ENCODE results near the gene PSMD7. TPM values are rescaled to one million over a fixed set of nuclear protein-coding genes. Genes with fewer than 3 reads are reported as not detected.

The PSMD7 gene
- total RNA-seq (10 to 100 TPM; 90.5 to 97.2 TPM), total RNA-seq (86.2 to 136 reads per million in 2 donors)

GRCh38 chr16:74296432-74297144, at the start of gene PSMD7:
Gene PSMD7, plus strand, starts transcription at chr16:74296814. Its CDS starts 101 bp downstream, at chr16:74296915.
- peaks cover 2% of the 10 kb centered on the region for H3K36me3 Mint-ChIP-seq (ENCODE audit: low read depth)
- ATAC-seq = peak; percentile 94
- H3K27me3 Mint-ChIP-seq = no peaks in the 10 kb centered on the region
- DNase-seq = peak; percentile 80 to 82 (median 81)
- peaks cover 12% of the 10 kb centered on the region for H3K4me1 Mint-ChIP-seq
- H3K4me3 Mint-ChIP-seq = peak within 1 kb of the TSS; percentile 96
- peak within 1 kb of the TSS; percentile 97 for H3K27ac Mint-ChIP-seq
- no peaks in the 10 kb centered on the region for H3K9me3 ChIP-seq (ENCODE audit: control insufficient read depth, low read length, poor library complexity, severe bottlenecking)

GRCh38 chr16:74249254-74249653, 47.4 kb upstream of the PSMD7 start:
- no peak overlapping the region for H3K27ac Mint-ChIP-seq
- H3K4me3 Mint-ChIP-seq = no peak overlapping the region
- H3K9me3 ChIP-seq (ENCODE audit: control insufficient read depth, low read length, poor library complexity, severe bottlenecking) = no peaks in the 10 kb centered on the region
- DNase-seq (no peak), ATAC-seq (no peak)
- peaks cover 5% of the 10 kb centered on the region for H3K36me3 Mint-ChIP-seq (ENCODE audit: low read depth)
- H3K4me1 Mint-ChIP-seq = no peaks in the 10 kb centered on the region
- peaks cover 48% of the 10 kb centered on the region for H3K27me3 Mint-ChIP-seq

GRCh38 chr16:74249846-74250245, 46.8 kb upstream of the PSMD7 start:
- DNase-seq = no peak
- ATAC-seq = no peak
- H3K9me3 ChIP-seq (ENCODE audit: control insufficient read depth, low read length, poor library complexity, severe bottlenecking) = no peaks in the 10 kb centered on the region
- Mint-ChIP-seq H3K27me3 (peaks cover 43% of the 10 kb centered on the region), H3K36me3 (ENCODE audit: low read depth) (peaks cover 5% of the 10 kb centered on the region), H3K27ac (no peak overlapping the region), H3K4me1 (no peaks in the 10 kb centered on the region), H3K4me3 (no peak overlapping the region)

GRCh38 chr16:74252329-74252728, 44.3 kb upstream of the PSMD7 start:
- H3K27ac Mint-ChIP-seq = no peak overlapping the region
- no peak for ATAC-seq
- no peaks in the 10 kb centered on the region for H3K4me1 Mint-ChIP-seq
- no peak for DNase-seq
- H3K36me3 Mint-ChIP-seq (ENCODE audit: low read depth) = peaks cover 2% of the 10 kb centered on the region
- no peaks in the 10 kb centered on the region for H3K9me3 ChIP-seq (ENCODE audit: control insufficient read depth, low read length, poor library complexity, severe bottlenecking)
- no peak overlapping the region for H3K4me3 Mint-ChIP-seq
- peaks cover 48% of the 10 kb centered on the region for H3K27me3 Mint-ChIP-seq

GRCh38 chr16:74253161-74253938, 43.3 kb upstream of the PSMD7 start:
- Mint-ChIP-seq H3K27ac (no peak overlapping the region), H3K27me3 (peaks cover 40% of the 10 kb centered on the region), H3K4me1 (no peaks in the 10 kb centered on the region), H3K4me3 (no peak overlapping the region), H3K36me3 (ENCODE audit: low read depth) (no peaks in the 10 kb centered on the region)
- no peaks in the 10 kb centered on the region for H3K9me3 ChIP-seq (ENCODE audit: control insufficient read depth, low read length, poor library complexity, severe bottlenecking)
- no peak for DNase-seq
- no peak for ATAC-seq

- peaks cover 21% of the 10 kb centered on the region for H3K27me3 Mint-ChIP-seq
- H3K4me1 Mint-ChIP-seq = no peaks in the 10 kb centered on the region
- DNase-seq = no peak
- H3K4me3 Mint-ChIP-seq = no peak overlapping the region
- no peak overlapping the region for H3K27ac Mint-ChIP-seq
- no peaks in the 10 kb centered on the region for H3K36me3 Mint-ChIP-seq (ENCODE audit: low read depth)
- no peak for ATAC-seq
- no peaks in the 10 kb centered on the region for H3K9me3 ChIP-seq (ENCODE audit: control insufficient read depth, low read length, poor library complexity, severe bottlenecking)
Measured at GRCh38 chr16:74257061-74257460, 39.6 kb upstream of the PSMD7 start.

- Mint-ChIP-seq H3K27me3 (peaks cover 20% of the 10 kb centered on the region), H3K4me3 (no peak overlapping the region), H3K27ac (no peak overlapping the region), H3K4me1 (no peaks in the 10 kb centered on the region), H3K36me3 (ENCODE audit: low read depth) (no peaks in the 10 kb centered on the region)
- DNase-seq (no peak), ATAC-seq (no peak)
- no peaks in the 10 kb centered on the region for H3K9me3 ChIP-seq (ENCODE audit: control insufficient read depth, low read length, poor library complexity, severe bottlenecking)
Measured at GRCh38 chr16:74261068-74261467, 35.5 kb upstream of the PSMD7 start.

GRCh38 chr16:74264811-74265210, 31.8 kb upstream of the PSMD7 start:
- peaks cover 28% of the 10 kb centered on the region for H3K27me3 Mint-ChIP-seq
- no peak for ATAC-seq
- H3K4me3 Mint-ChIP-seq = no peak overlapping the region
- no peak overlapping the region for H3K27ac Mint-ChIP-seq
- no peaks in the 10 kb centered on the region for H3K36me3 Mint-ChIP-seq (ENCODE audit: low read depth)
- no peak for DNase-seq
- H3K9me3 ChIP-seq (ENCODE audit: control insufficient read depth, low read length, poor library complexity, severe bottlenecking) = no peaks in the 10 kb centered on the region
- peaks cover 2% of the 10 kb centered on the region for H3K4me1 Mint-ChIP-seq

- Mint-ChIP-seq H3K27me3 (peaks cover 47% of the 10 kb centered on the region), H3K36me3 (ENCODE audit: low read depth) (peaks cover under 1% of the 10 kb centered on the region)
Measured at GRCh38 chr16:74268372-74268782, 28.2 kb upstream of the PSMD7 start.

GRCh38 chr16:74271872-74272271, 24.7 kb upstream of the PSMD7 start:
- Mint-ChIP-seq H3K36me3 (ENCODE audit: low read depth) (peaks cover 3% of the 10 kb centered on the region), H3K4me1 (peaks cover 2% of the 10 kb centered on the region), H3K27me3 (peaks cover 61% of the 10 kb centered on the region), H3K4me3 (no peak overlapping the region), H3K27ac (no peak overlapping the region)
- H3K9me3 ChIP-seq (ENCODE audit: control insufficient read depth, low read length, poor library complexity, severe bottlenecking) = no peaks in the 10 kb centered on the region
- ATAC-seq = no peak
- no peak for DNase-seq

More at GRCh38 chr16:74268372-74268782, 28.2 kb upstream of the PSMD7 start:
- Mint-ChIP-seq H3K4me1 (peaks cover 2% of the 10 kb centered on the region), H3K27ac (no peak overlapping the region), H3K4me3 (no peak overlapping the region)
- no peaks in the 10 kb centered on the region for H3K9me3 ChIP-seq (ENCODE audit: control insufficient read depth, low read length, poor library complexity, severe bottlenecking)
- DNase-seq (no peak), ATAC-seq (no peak)

- H3K4me1 Mint-ChIP-seq = no peaks in the 10 kb centered on the region
- DNase-seq = no peak
Measured at GRCh38 chr16:74275031-74275636, 21.5 kb upstream of the PSMD7 start.

GRCh38 chr16:74275711-74276110, 20.9 kb upstream of the PSMD7 start:
- H3K9me3 ChIP-seq (ENCODE audit: control insufficient read depth, low read length, poor library complexity, severe bottlenecking) = no peaks in the 10 kb centered on the region
- DNase-seq (no peak), ATAC-seq (no peak)
- Mint-ChIP-seq H3K4me1 (no peaks in the 10 kb centered on the region), H3K27ac (no peak overlapping the region), H3K4me3 (no peak overlapping the region), H3K27me3 (peaks cover 43% of the 10 kb centered on the region), H3K36me3 (ENCODE audit: low read depth) (peaks cover 3% of the 10 kb centered on the region)

More at GRCh38 chr16:74275031-74275636, 21.5 kb upstream of the PSMD7 start:
- Mint-ChIP-seq H3K4me3 (no peak overlapping the region), H3K36me3 (ENCODE audit: low read depth) (peaks cover 3% of the 10 kb centered on the region), H3K27ac (no peak overlapping the region), H3K27me3 (peaks cover 46% of the 10 kb centered on the region)
- ATAC-seq = no peak
- no peaks in the 10 kb centered on the region for H3K9me3 ChIP-seq (ENCODE audit: control insufficient read depth, low read length, poor library complexity, severe bottlenecking)

GRCh38 chr16:74277974-74278373, 18.6 kb upstream of the PSMD7 start:
- no peak for DNase-seq
- Mint-ChIP-seq H3K4me3 (no peak overlapping the region), H3K27me3 (peaks cover 34% of the 10 kb centered on the region), H3K36me3 (ENCODE audit: low read depth) (peaks cover 5% of the 10 kb centered on the region), H3K4me1 (no peaks in the 10 kb centered on the region), H3K27ac (no peak overlapping the region)
- no peak for ATAC-seq
- no peaks in the 10 kb centered on the region for H3K9me3 ChIP-seq (ENCODE audit: control insufficient read depth, low read length, poor library complexity, severe bottlenecking)

Data from T-helper 17 cell (primary cell).